ENCODE results near the gene CEP104. TPM values are rescaled to one million over a fixed set of nuclear protein-coding genes. Genes with fewer than 3 reads are reported as not detected.
A peak's percentile ranks its signal among the peaks of the same experiment; 100 is the strongest.

The CEP104 gene
- total RNA-seq, 4 donors from 2014 or later = 18.7 to 24.4 (median 19.8) TPM

GRCh38 chr1:3900969-3901529 lies 44.0 kb upstream of the CEP104 start:
- no peaks in the 10 kb centered on the region for H3K27me3 ChIP-seq
- intact Hi-C loops (cut with DNase I) = loop anchor here (5.0 kb wide), 1 partner anchor 44 kb away; the partner anchor contains the start of genes CEP104 and DFFB
- WGBS, 2 donors = 1 to 6% methylated on average over 6 to 12 of the region's 51 CpGs

GRCh38 chr1:3900150-3900968 lies 43.3 kb upstream of the CEP104 start, which contains the start of gene C1orf174:
Gene C1orf174 (minus strand): TSS chr1:3900272. CDS start chr1:3900186, 86 bp downstream.
- Histone ChIP-seq H3K27ac (peak within 1 kb of the TSS; percentile 92 to 99 (median 98)), H3K36me3 (peaks cover 0 to 12% (median under 1%) of the 10 kb centered on the region in 3 donors), H3K4me1 (peaks cover 6 to 40% (median 6%) of the 10 kb centered on the region in 3 donors), H3K27me3 (no peaks in the 10 kb centered on the region), H3K9me3 (peaks cover 0 to 11% (median 0%) of the 10 kb centered on the region in 3 donors), H3K4me3 (peak within 1 kb of the TSS; percentile 82 to 100 (median 96))
- TF ChIP-seq CTCF (IDR thresholded peaks at IDR 0.05) (peak in 1 of 6 experiments; percentile 10), POLR2A (IDR thresholded peaks at IDR 0.05) (peak in 2 of 4 donors; percentile 35 to 44)
- intact Hi-C loops (cut with DNase I) = loop anchor here (5.0 kb wide), 1 partner anchor 43 kb away; the partner anchor contains the start of genes CEP104 and DFFB
- peak; percentile 99 for DNase-seq
- WGBS, 2 donors = 0% methylated on average over 4 to 15 of the region's 58 CpGs

More at GRCh38 chr1:3900969-3901529, 44.0 kb upstream of the CEP104 start:
- Histone ChIP-seq H3K27ac (peak overlapping the region; percentile 92 to 99 (median 98)), H3K36me3 (peaks cover 0 to 5% (median 0%) of the 10 kb centered on the region in 3 donors), H3K4me1 (peaks cover 6 to 34% (median 6%) of the 10 kb centered on the region in 3 donors), H3K4me3 (peak overlapping the region; percentile 82 to 100 (median 96)), H3K9me3 (peaks cover 0 to 11% (median 0%) of the 10 kb centered on the region in 3 donors)
- TF ChIP-seq POLR2A (IDR thresholded peaks at IDR 0.05) = peak in 1 of 4 donors; percentile 40
- TF ChIP-seq CTCF (IDR thresholded peaks at IDR 0.05) = no peak
- DNase-seq = peak; percentile 86

GRCh38 chr1:3899754-3900149 lies 42.7 kb upstream of the CEP104 start:
- intact Hi-C loops (cut with DNase I) = loop anchor here (5.0 kb wide), 1 partner anchor 42 kb away; the partner anchor contains the start of genes CEP104 and DFFB
- no peak for DNase-seq

GRCh38 chr1:3898994-3899753 lies 42.2 kb upstream of the CEP104 start:
- peak overlapping the region; percentile 82 to 100 (median 96) for H3K4me3 ChIP-seq
- 58% methylated on average over 7 to 8 of the region's 10 CpGs for WGBS, 2 donors
- H3K9me3 ChIP-seq = peaks cover 0 to 11% (median 0%) of the 10 kb centered on the region in 3 donors
- H3K36me3 ChIP-seq = peaks cover 0 to 21% (median 6%) of the 10 kb centered on the region in 3 donors
- H3K4me1 ChIP-seq = peaks cover 6 to 44% (median 6%) of the 10 kb centered on the region in 3 donors
- DNase-seq = no peak
- TF ChIP-seq CTCF (IDR thresholded peaks at IDR 0.05) (no peak), POLR2A (IDR thresholded peaks at IDR 0.05) (no peak)
- peak overlapping the region; percentile 92 to 99 (median 98) for H3K27ac ChIP-seq
- H3K27me3 ChIP-seq = no peaks in the 10 kb centered on the region
- intact Hi-C loops (cut with DNase I) = no loop called here

More at GRCh38 chr1:3899754-3900149, 42.7 kb upstream of the CEP104 start:
- peak overlapping the region; percentile 82 to 100 (median 96) for H3K4me3 ChIP-seq
- peaks cover 0 to 18% (median 6%) of the 10 kb centered on the region in 3 donors for H3K36me3 ChIP-seq
- peak overlapping the region; percentile 92 to 99 (median 98) for H3K27ac ChIP-seq
- TF ChIP-seq CTCF (IDR thresholded peaks at IDR 0.05) (no peak), POLR2A (IDR thresholded peaks at IDR 0.05) (no peak)
- H3K9me3 ChIP-seq = peaks cover 0 to 11% (median 0%) of the 10 kb centered on the region in 3 donors
- no peaks in the 10 kb centered on the region for H3K27me3 ChIP-seq
- peaks cover 6 to 44% (median 6%) of the 10 kb centered on the region in 3 donors for H3K4me1 ChIP-seq
- WGBS, 2 donors = 4% methylated on average over 5 of the region's 26 CpGs; no CpG with 5 or more reads in 1 of the 2 donors
